ENCODE results near the gene NAPG.

GRCh38 chr18:10558967-10559298, 33.1 kb downstream of the NAPG start:
- no peak for TF ChIP-seq CTCF (IDR thresholded peaks at IDR 0.05)
- TF ChIP-seq ZFX (IDR thresholded peaks at IDR 0.05; ENCODE audit: borderline replicate concordance) = no peak
